Endothelial cell (in vitro differentiated cells): ENCODE measurements around the gene CHD1L. TPM values are rescaled to one million over a fixed set of nuclear protein-coding genes. Genes with fewer than 3 reads are reported as not detected.

ENCODE experiments used
- DNase-seq: peaks from one replicate; pipeline ENCODE4 v3.0.0; 2021; ENCODE audit warnings: low spot score
- H3K27ac Mint-ChIP-seq: one replicate; pipeline ENCODE4 v1.8.0; 2021; ENCODE audit warnings: mixed read lengths, inconsistent platforms; ENCODE audit not compliant: unreplicated experiment
- H3K27me3 Mint-ChIP-seq: one replicate; pipeline ENCODE4 v1.8.0; 2021; ENCODE audit warnings: mild to moderate bottlenecking, moderate library complexity, mixed read lengths, inconsistent platforms; ENCODE audit not compliant: unreplicated experiment
- H3K36me3 Mint-ChIP-seq: one replicate; pipeline ENCODE4 v1.8.0; 2021; ENCODE audit warnings: mild to moderate bottlenecking, low read depth, mixed read lengths, inconsistent platforms; ENCODE audit not compliant: unreplicated experiment
- H3K4me1 Mint-ChIP-seq: one replicate; pipeline ENCODE4 v1.8.0; 2021; ENCODE audit warnings: mild to moderate bottlenecking, mixed read lengths, inconsistent platforms; ENCODE audit not compliant: unreplicated experiment
- H3K4me3 Mint-ChIP-seq: one replicate; pipeline ENCODE4 v1.8.0; 2021; ENCODE audit warnings: mild to moderate bottlenecking, mixed read lengths, inconsistent platforms; ENCODE audit not compliant: unreplicated experiment
- H3K9me3 Mint-ChIP-seq: one replicate; pipeline ENCODE4 v1.8.0; 2021; ENCODE audit warnings: mixed read lengths, inconsistent platforms; ENCODE audit not compliant: unreplicated experiment
- total RNA-seq: library from RNA; stranded (reverse); fragmentation: NEBNext Ultra II Directional; extraction: Animal tissue kit (Norgen Biotek cat#: 25700); gene quantifications from one replicate; pipeline ENCODE4 v1.2.1, GENCODE V29; 2021; ENCODE audit not compliant: unreplicated experiment
- TF ChIP-seq, protein P1 (sequence below): fragments of 200-600 bp; sonication (generic); IDR thresholded peaks from one replicate; pipeline ENCODE4 v1.5.0; 2021; ENCODE audit warnings: antibody characterized with exemption; ENCODE audit not compliant: unreplicated experiment

The CHD1L gene
- total RNA-seq, 1 donor from 2014 or later = 88.2 TPM

DNA sequence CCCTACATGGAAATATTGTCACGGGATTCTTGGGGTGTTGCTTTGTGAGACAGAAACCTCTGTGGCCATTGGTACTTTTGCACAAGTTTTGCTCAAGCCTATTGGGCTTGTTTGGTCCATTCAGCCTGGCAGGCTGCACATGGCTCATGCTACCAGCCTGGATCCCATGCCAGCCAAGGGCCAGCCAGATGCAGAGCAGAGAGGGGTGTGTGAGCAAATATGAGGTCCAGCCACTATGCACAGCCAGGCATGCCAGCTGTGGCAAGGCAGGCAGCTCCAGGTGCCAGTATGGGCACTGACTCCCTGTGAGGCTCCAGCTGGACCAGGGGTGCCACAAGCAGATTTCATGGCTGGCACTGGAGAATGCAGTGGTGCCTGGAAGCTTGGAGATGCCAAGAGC is 6.7 kb upstream of the CHD1L start:
- no peak overlapping the region for H3K27ac Mint-ChIP-seq
- H3K36me3 Mint-ChIP-seq = peaks cover 18% of the 10 kb centered on the region
- no peaks in the 10 kb centered on the region for H3K4me1 Mint-ChIP-seq
- H3K27me3 Mint-ChIP-seq = peaks cover 6% of the 10 kb centered on the region
- no peak overlapping the region for H3K4me3 Mint-ChIP-seq
- no peaks in the 10 kb centered on the region for H3K9me3 Mint-ChIP-seq
- DNase-seq = no peak
- TF ChIP-seq, protein P1, sequence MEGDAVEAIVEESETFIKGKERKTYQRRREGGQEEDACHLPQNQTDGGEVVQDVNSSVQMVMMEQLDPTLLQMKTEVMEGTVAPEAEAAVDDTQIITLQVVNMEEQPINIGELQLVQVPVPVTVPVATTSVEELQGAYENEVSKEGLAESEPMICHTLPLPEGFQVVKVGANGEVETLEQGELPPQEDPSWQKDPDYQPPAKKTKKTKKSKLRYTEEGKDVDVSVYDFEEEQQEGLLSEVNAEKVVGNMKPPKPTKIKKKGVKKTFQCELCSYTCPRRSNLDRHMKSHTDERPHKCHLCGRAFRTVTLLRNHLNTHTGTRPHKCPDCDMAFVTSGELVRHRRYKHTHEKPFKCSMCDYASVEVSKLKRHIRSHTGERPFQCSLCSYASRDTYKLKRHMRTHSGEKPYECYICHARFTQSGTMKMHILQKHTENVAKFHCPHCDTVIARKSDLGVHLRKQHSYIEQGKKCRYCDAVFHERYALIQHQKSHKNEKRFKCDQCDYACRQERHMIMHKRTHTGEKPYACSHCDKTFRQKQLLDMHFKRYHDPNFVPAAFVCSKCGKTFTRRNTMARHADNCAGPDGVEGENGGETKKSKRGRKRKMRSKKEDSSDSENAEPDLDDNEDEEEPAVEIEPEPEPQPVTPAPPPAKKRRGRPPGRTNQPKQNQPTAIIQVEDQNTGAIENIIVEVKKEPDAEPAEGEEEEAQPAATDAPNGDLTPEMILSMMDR = no peak

DNA sequence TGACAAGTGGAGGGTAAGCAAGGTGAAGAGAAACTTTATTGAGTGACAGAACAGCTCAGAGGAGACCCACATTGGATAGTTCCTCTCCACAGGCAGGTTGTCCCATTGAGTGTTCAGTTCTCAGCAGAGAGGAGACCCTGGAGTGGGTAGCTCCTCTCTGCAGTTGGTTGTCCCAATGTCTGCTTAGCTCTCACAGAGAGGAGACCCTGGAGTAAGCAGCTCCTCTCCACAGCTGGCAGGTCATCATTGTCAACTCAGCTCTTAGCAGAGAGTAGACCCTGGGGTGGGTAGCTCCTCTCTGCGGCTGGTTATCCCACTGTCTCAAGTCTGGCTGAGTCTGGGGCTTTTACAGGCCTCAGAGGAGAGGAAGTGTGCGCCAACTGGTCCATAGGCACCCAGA is 6.0 kb upstream of the CHD1L start:
- TF ChIP-seq, protein P1 = no peak
- H3K27me3 Mint-ChIP-seq = peaks cover 6% of the 10 kb centered on the region
- H3K4me1 Mint-ChIP-seq = peaks cover 6% of the 10 kb centered on the region
- H3K9me3 Mint-ChIP-seq = no peaks in the 10 kb centered on the region
- H3K27ac Mint-ChIP-seq = no peak overlapping the region
- no peak for DNase-seq
- peaks cover 15% of the 10 kb centered on the region for H3K36me3 Mint-ChIP-seq
- no peak overlapping the region for H3K4me3 Mint-ChIP-seq

DNA sequence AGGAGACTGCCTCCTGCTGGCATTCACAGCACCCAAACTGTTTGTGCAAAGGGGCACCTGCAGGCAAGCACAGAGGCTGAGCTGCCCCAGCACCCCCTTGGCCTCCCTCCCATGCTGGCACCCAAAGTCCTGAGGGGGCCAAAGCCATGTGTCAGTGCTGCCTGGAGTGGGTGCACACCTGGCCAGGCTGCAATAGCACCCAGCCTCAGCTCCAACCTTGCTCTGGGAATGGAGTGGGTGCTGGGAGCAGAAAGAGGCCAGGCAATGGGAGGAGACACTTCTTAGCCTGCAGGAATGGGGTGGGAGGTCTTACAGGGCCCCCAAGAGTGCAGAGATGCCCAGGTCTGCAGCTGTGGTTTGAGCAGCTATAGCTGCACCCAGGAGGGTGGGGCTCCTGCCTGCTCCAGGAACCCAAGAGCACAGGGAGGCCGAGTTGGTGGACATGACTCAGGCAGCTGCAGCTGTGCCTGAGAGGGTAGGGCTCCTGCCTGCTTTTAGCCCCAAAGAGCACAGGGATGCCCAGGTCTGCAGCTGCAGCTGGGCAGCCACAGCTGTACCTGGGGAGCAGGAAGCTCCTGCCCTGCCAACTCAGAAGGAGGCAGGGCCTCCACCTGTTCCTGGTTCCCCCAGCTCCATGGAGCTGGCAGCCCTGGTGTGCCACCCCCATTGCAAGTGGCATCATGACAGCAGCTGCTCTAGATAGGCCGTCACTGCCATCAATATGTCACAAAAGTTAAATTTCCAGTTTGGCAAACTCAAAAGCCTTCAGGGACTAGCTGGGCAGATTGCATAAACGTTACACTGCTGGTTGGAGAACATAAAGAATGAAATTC is 5.3 kb upstream of the CHD1L start:
- Mint-ChIP-seq H3K4me3 (no peak overlapping the region), H3K4me1 (peaks cover 8% of the 10 kb centered on the region), H3K9me3 (no peaks in the 10 kb centered on the region), H3K36me3 (peaks cover 14% of the 10 kb centered on the region), H3K27me3 (peaks cover 5% of the 10 kb centered on the region), H3K27ac (no peak overlapping the region)
- no peak for DNase-seq
- TF ChIP-seq, protein P1 = no peak

DNA sequence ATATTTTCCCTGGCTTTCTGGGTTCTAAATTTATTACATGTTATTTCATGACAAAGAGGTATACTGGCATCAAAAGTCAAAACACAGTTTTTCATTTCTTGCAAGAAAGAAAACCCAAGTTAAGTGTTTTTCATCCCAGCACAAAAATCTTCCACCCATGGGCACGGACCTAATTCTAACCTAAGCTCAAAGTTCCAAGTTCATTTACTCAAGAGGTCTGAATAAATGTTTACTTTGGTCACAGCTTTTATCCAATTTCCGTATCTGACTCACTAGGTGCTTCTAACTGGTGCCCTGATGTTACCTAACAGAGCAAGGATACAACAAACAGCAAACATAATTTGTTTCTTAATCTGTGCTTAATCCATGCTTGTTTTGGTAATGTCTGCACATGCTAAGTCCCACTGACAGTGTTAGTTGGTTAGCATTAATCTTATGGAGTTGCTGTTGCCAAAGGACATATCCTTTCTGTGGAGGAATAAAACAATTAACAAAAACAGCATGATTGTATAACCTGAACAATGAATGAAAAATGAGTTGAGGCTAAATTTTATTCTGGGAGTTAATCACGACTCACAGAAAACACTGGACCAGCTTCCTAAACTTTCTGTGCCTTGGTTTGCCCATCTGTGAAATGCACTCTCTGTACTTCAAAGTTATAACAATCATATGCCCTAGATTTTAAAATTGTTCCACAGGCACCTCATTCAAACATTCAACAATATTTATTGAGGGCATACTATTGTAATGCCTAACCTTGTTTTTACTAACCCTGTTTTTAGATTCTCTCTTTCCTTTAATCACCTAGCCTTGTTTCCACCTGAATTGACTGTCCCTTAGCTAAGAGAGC is 4.2 kb upstream of the CHD1L start:
- H3K4me1 Mint-ChIP-seq = peaks cover 8% of the 10 kb centered on the region
- no peaks in the 10 kb centered on the region for H3K9me3 Mint-ChIP-seq
- no peak overlapping the region for H3K4me3 Mint-ChIP-seq
- H3K27ac Mint-ChIP-seq = no peak overlapping the region
- H3K27me3 Mint-ChIP-seq = peaks cover 5% of the 10 kb centered on the region
- no peak for DNase-seq
- TF ChIP-seq, protein P1 = no peak
- H3K36me3 Mint-ChIP-seq = peaks cover 14% of the 10 kb centered on the region
